ENCODE results near the gene SIPA1.

DNA sequence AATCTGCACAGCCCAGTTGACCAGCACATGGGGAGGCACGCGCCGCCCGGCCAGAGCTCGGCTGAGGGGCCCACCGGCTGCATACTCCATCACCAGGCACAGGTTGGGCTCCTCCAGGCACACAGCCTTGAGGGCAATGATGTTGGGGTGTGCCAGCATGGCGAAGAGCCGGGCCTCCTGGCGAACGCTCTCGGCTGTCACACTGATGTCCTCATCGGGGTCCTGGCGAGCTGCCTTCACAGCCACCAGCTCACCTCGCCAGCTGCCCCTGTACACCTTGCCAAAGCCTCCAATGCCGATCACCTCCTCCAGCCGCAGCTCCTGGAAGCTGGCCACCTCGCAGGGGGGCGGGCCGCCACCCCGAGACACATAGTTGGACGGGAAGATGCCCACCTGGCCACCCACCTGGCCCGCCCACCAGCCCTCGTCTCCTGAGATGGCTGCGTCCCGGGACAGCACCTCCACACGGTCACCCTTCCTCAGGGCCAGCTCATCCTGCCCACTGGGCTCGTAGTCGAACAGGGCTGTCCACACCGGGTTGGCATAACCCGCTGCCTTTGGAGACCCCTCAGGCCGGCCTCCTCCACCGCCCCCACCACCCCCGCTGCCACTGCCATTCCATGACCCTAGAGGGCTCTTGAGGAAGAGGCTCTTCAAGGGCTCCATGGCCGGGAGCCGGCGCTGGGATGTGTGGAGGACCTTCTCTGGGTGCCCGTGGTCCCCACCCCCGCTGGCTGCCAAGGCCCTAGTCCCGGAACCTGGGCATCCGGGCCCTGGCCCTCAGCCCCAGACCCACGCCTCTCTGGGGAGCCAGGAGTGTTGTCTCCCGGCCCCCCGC lies 24.6 kb upstream of the SIPA1 start:
- TF ChIP-seq CTCF (IDR thresholded peaks at IDR 0.05): peak in 1 of 5 experiments; percentile 10
- no peak for TF ChIP-seq POLR2AphosphoS5 (IDR thresholded peaks at IDR 0.05)
- TF ChIP-seq POLR2A (IDR thresholded peaks at IDR 0.05): no peak
- TF ChIP-seq EP300 (IDR thresholded peaks at IDR 0.05; ENCODE audit: low read depth): no peak

Data from transverse colon (tissue), 4 donors.